GM21367 (cell line): Measurements from ENCODE around the gene CHRNG.
"Not testable (repeated sequence)": the region's sequence is repeated elsewhere in the genome, so short reads cannot be mapped to it uniquely, and the experiment has no call there.

Experiments used
- ATAC-seq: cut with Tn5 transposase; IDR thresholded peaks from one replicate; pipeline ENCODE4 v1.9.1; 2021; ENCODE audit not compliant: unreplicated experiment

Gene CHRNG

GRCh38 chr2:232543928-232544631 is 4.6 kb downstream of the CHRNG start:
- ATAC-seq = no peak

GRCh38 chr2:232544674-232545073 is 5.2 kb downstream of the CHRNG start:
- ATAC-seq = no peak

GRCh38 chr2:232545511-232546375 is 6.3 kb downstream of the CHRNG start:
- no peak for ATAC-seq

DNA sequence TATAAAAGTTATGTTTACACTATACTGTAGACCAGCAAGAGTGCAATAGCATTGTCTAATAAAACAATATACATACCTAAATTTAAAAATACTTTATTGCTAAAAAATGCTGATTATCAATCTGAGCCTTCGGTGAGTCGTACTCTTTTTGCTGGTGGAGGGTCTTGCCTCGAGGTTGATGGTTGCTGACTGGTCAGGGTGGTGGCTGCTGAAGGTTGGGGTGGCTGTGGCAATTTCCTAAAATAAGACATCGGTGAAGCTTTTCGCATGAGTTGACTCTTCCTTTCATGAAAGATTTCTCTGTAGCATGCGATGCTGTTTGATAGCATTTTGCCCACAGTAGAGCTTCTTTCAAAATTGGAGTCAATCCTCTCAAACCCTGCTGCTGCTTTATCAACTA is 8.5 kb downstream of the CHRNG start:
- ATAC-seq = no peak

GRCh38 chr2:232549655-232550353 is 10.3 kb downstream of the CHRNG start:
- no peak for ATAC-seq

DNA sequence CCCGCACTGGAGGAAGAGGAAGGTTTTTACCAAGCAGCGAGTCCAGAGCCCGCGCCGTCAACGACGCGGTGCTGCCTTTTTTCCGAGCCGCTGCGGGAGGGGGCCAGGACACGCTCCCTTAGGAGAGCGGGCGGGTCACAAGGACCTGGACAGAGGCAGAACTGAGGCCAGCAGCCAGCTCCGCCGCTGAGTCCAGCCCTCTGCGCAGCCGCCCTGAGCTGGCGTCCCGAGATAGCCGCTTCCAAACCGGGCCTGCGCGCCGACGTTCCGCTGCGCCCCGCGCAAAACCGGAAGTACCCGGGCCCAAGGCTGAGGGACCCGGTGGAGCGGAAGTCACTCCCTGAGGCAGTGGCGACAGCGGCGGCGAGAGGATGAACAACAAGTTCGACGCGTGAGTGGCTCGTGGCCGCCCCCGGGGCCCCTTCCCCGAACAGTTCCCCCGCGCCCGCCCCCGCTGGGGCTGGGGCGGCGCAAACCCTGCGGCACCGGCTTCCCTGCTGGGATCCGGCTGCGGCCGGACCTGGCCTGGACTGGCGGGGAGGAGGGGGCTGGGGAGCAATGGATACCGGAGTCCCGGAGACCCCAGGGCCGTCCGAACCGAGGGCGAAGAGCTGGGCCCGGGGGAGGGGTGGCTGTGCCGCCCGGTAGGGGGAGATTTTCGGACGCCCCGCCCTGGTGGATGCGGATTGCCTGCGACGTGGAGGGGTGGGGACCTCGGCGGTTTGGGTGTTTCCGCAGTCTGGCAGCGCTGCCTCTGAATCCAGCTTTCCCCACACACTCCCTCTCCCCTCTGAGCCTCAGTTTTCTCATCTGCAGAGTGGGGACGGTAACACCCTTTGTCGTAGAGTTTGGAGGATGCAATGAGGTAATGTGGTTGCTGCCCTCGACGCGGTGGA is 11.1 kb downstream of the CHRNG start, which contains the start of the genes EIF4E2 and TIGD1:
Gene EIF4E2 (plus strand): TSS at position 336 of the 896 bp plus-strand sequence. CDS start 36 bp downstream, at position 372.
Gene TIGD1 (minus strand): TSS at position 204 of the 896 bp plus-strand sequence. CDS start 675 bp downstream, outside the sequence.
- ATAC-seq = peak; percentile 88

GRCh38 chr2:232551250-232551638 is 11.8 kb downstream of the CHRNG start:
- no peak for ATAC-seq

DNA sequence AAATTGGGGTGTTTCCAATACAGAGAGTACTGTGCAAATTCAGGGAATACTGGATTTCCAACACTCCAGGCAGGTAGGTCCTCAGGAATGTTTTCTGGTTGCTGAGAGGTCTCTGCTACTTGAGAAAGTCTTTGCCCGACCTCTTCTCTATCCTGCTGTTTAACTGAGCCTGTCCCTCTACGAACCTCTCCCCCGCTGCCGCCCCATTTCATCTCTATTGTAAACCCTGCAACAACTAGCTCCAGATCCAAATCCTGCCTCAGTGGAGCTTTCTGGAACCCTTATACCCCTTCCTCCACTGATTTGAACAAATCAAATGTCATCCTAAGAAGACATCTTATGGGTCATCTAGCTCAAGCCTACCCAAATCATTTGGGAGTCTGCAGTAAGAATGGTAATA is 12.3 kb downstream of the CHRNG start:
- ATAC-seq = no peak

DNA sequence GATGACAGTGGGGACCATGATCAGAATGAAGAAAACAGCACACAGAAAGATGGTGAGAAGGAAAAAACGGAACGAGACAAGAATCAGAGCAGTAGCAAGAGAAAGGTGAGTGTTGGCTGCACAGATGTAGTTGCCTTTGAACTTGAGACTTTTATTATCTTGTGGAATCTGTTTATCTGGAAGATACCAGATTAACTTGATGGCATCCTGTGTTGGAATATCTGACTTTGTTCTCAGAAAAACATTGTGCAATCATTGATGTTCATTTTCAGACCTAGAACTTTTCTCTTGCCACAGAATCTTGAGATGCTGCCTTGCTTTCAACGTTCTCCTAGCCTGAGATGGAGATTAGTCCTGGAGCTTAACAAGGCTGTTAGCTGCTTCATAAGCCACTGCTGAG is 16.9 kb downstream of the CHRNG start:
- ATAC-seq = no peak

GRCh38 chr2:232562515-232563151 is 23.1 kb downstream of the CHRNG start:
- ATAC-seq = no peak

- no peak for ATAC-seq
Observed at GRCh38 chr2:232563580-232563979, 24.1 kb downstream of the CHRNG start.

- no peak for ATAC-seq
Observed at GRCh38 chr2:232567721-232568120, 28.2 kb downstream of the CHRNG start.

DNA sequence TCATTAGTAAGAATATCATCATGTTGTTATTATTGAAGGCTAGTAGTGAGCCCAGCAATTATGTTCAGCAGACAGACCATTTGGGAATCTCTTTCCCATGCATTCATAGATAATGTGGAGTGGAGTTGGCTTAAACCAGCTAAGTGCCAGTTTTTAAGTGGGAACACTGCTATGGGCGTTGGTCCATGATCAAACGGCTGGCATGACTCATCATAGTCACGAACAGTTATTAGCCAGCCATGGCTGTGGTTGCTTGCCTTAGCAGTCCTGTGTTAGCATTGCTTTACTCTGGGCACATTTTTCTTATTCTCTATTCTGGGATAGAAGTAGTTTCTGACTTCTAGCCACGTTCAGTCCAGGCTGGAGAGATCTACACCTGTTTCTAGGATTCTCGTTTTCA is 28.7 kb downstream of the CHRNG start:
- ATAC-seq = no peak

GRCh38 chr2:232569541-232569940 is 30.0 kb downstream of the CHRNG start:
- no peak for ATAC-seq

GRCh38 chr2:232570481-232570880 is 31.0 kb downstream of the CHRNG start:
- not testable (repeated sequence) for ATAC-seq

DNA sequence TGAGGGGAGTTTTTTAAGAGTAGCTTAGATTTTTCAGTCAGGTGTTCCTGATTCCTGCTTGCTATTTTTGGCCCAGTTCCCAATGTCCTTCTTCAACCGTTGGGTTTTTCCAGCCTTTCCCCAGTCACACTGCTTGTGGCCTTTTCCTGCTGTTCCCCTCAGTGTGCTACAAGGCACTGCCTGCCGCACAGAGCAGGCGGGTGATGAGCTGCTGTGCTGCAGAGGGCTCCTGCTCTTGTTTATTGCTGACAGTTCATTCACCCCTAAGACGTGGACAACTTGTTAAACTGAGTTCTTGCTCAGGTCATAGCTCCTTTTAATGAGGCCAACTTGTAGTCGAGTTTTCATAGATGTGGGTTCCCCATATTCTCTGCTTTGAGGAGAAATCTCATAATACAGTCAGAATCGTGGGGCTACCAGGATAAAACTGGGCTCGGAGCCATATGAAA is 31.6 kb downstream of the CHRNG start:
- ATAC-seq = no peak

- ATAC-seq = no peak
Observed at GRCh38 chr2:232573042-232573441, 33.5 kb downstream of the CHRNG start.

GRCh38 chr2:232573771-232574435 is 34.4 kb downstream of the CHRNG start:
- no peak for ATAC-seq

GRCh38 chr2:232574674-232575403 is 35.3 kb downstream of the CHRNG start:
- ATAC-seq = no peak
